Activated CD4-positive, alpha-beta T cell treated with anti-CD3 and anti-CD28 coated beads, Interleukin-10, Interleukin-2, amounts not matched to agents 100 ng/mL and 50 ng/mL, durations not matched to agents 16 hours and 8 hours (primary cell): ENCODE measurements around the gene VWA3B.
"Not testable (repeated sequence)": the region's sequence is repeated elsewhere in the genome, so short reads cannot be mapped to it uniquely, and the experiment has no call there.

Experiments used
- DNase-seq: peaks from one replicate; pipeline ENCODE4 v3.0.0-alpha.2; 2020

The VWA3B gene, protein sequence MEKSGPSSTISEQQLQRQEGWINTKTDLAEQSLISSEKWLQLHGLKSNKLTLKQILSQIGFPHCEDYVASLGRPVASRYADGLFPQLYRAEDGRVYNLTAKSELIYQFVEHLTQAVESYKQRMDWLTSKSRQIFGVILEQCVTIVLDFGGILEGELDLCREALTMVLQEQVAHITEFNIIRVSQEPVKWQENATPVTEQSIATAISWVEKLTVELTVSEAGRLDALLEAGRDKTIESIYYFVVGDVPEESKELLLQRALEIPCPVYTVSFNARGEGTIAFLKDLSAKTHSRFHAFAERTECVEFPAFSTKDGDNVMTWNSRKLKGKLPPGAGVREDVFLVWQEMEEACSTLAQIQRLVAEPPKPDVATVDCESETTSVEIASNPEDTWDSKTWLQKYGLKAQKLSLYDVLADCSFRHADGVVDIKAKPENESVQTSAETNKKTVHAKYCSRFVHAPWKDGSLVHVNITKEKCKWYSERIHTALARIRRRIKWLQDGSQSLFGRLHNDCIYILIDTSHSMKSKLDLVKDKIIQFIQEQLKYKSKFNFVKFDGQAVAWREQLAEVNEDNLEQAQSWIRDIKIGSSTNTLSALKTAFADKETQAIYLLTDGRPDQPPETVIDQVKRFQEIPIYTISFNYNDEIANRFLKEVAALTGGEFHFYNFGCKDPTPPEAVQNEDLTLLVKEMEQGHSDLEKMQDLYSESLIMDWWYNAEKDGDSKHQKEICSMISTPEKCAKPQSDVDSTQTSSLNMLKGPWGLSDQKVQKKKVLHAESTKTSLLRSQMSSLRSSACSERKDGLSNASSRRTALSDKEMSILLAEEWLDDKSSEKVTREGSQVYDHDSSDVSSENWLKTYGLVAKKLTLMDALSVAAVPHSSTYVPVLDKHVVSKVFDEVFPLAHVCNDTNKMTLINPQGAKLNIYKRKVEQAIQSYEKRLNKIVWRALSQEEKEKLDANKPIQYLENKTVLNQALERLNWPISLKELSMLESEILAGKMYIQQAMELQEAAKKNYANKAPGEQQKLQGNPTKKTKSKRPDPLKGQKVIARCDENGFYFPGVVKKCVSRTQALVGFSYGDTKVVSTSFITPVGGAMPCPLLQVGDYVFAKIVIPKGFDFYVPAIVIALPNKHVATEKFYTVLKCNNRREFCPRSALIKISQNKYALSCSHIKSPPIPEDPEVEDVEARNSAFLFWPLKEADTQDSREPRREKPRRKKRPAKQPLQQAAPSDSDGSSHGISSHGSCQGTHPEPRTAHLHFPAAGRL (N-terminal part only)

GRCh38 chr2:98086491-98087446 lies at the start of gene VWA3B:
Gene VWA3B (plus strand): TSS chr2:98087167. CDS start chr2:98093093, 5,926 bp downstream.
- DNase-seq = peak; percentile 61

- no peak for DNase-seq
Measured at GRCh38 chr2:98037206-98037605, 49.8 kb upstream of the VWA3B start.

DNA sequence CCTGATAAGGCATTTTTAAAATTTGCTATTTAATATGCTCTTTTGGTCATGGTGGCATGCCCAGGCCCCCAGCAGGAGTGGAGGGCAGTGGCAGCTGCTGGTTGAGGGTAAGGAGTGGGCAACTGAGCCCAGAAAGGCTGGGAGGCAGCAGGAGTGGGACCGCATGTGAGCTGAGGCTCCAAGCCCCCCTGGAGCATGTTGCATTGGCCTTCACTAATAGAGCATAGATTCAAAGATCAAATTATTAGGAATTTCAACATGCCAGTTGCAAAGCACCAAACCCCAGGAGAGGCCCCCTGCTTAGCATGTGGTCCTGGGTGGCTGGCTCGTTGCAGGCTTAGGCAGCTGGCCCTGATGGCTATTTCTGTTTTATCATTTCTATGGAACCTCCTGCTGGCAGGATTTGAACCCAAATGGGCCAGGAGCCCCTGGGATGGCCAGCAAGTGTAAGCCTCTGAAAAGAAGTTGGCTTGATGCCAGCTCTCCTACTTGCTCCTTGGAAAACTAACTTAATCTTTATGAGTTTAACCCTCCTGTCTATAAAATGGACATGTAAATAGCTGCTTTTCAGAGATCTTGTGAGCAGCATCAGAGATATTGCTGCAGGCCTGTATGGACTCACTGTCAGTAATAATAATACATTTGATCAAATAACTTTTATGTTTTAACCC lies 49.2 kb upstream of the VWA3B start:
- no peak for DNase-seq

- DNase-seq = no peak
Measured at GRCh38 chr2:98039085-98039756, 47.7 kb upstream of the VWA3B start.

DNA sequence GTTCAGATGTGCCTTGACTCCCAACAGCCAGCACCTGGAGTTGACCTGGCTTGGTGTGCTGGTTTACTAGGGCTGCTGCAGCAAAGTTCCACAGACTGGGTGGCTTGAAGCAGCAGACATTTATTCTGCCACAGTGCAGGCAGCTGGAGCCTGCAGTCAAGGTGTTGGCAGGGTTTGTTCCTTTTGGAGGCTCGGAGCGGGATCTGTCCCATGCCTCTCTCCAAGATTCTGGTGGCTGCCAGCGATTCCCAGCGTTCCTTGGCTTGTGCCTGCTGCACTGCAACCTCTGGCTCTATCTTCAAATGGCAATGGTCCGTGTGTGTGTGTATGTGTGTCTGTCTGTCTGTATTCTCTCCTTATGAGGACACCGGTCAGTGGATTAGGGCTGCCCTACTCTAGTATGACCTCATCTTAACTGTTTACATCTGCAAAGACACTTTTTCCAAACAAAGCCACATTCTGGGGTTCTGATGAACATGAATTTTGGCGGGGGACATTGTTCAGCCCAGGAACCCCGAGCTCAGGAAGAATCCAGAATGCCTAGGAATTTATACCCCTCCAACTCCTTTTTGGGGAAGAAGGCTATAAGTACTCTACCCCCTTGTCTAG lies 46.5 kb upstream of the VWA3B start:
- DNase-seq = no peak

DNA sequence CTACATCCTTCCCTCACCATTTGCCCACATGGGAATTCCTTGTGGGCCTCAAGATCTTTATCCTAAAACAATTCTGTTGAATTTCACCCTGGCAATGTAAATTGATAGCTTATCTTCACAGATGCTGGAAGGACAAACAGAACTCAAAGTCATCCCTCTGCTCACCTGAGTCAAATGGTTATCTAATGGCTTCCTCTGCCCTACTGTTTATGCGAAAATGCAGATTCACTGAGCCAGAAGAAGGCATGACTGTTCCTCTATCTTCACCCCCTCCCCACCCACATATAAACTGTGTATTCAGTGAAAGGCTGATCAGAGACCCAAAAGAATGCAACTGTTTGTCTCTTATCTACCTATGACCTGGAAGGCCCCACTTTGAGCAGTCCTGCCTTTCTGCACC lies 43.9 kb upstream of the VWA3B start:
- DNase-seq = no peak

DNA sequence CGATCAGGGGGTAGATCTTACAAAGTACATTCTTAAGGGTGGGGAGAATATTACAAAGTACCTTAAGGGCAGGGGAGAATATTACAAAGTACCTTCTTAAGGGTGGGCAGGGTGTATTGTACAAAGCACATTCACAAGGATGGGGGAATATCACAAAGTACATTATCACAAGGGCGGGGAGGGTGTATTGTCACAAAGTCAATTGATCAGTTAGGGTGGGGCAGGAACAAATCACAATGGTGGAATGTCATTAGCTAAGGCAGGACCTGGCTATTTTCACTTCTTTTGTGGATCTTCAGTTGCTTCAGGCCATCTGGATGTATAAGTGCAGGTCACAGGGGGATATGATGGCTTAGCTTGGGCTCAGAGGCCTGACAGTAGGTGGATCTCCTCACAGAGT lies 42.2 kb upstream of the VWA3B start:
- DNase-seq = not testable (repeated sequence)

- no peak for DNase-seq
Measured at GRCh38 chr2:98050070-98050469, 36.9 kb upstream of the VWA3B start.

- no peak for DNase-seq
Measured at GRCh38 chr2:98058191-98058975, 28.6 kb upstream of the VWA3B start.

- no peak for DNase-seq
Measured at GRCh38 chr2:98060277-98060676, 26.7 kb upstream of the VWA3B start.

DNA sequence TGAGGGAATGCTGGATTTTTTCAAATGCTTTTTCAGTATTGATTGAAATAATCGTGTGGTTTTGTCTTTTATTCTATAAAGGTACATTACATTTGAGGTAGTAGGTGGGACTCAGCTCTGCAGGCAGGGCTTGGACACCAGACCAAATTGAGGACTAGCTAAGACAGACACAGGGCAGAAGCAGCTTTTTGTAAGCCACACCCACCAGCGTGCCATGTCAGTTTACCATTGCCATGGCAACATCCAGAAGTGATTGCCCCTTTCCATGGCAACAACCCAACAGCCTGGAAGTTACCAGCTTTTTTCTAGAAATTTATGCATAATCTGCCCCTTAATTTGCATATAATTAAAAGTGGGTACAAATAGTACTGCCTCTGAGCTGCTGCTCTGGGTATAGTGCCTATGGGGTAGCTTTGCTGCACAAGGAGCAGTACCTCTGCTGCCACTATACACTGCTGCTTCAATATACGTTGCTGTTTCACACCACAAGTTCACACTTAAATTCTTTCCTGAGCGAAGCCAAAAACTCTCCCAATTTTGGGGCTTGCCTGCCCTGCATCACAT lies 23.6 kb upstream of the VWA3B start:
- no peak for DNase-seq

GRCh38 chr2:98065808-98066207 lies 21.2 kb upstream of the VWA3B start:
- no peak for DNase-seq

DNA sequence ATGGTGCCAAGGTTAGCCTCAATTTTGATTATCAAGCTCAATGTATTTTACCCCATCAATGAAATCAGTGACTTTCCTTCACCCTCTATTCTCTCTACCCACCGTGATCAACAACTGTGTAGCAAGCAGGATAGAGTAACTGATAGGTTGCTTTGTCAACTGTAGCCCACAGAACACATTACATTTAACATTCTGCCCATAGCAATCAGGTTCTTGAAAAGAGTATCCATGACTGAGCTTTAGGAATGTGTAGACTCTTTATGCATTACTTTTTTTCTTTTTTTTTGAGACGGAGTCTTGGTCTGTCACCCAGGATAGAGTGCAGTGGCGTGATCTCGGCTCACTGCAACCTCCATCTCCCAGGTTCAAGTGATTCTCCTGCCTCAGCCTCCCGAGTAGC lies 19.8 kb upstream of the VWA3B start:
- DNase-seq = no peak

- no peak for DNase-seq
Measured at GRCh38 chr2:98070081-98070480, 16.9 kb upstream of the VWA3B start.

DNA sequence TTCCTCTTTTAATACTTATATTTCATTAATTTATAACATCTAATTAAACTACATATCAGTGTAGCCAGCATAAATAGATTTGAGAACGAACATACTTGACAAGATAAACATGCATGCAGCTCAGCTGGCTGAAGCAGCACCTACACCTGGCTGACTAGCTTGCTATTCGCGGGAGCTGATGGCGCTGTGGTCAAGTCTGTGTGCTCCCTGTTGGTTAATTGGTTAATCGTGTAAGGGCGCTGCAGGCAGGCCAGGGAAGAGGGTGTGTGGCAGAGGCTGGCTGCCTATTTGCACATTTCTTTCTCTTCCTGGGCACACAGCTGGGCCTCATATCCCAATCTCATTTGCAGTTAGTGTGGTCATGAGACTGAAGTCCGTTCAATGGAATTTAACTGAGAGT lies 14.5 kb upstream of the VWA3B start:
- DNase-seq = no peak

GRCh38 chr2:98078701-98079100 lies 8.3 kb upstream of the VWA3B start:
- no peak for DNase-seq

DNA sequence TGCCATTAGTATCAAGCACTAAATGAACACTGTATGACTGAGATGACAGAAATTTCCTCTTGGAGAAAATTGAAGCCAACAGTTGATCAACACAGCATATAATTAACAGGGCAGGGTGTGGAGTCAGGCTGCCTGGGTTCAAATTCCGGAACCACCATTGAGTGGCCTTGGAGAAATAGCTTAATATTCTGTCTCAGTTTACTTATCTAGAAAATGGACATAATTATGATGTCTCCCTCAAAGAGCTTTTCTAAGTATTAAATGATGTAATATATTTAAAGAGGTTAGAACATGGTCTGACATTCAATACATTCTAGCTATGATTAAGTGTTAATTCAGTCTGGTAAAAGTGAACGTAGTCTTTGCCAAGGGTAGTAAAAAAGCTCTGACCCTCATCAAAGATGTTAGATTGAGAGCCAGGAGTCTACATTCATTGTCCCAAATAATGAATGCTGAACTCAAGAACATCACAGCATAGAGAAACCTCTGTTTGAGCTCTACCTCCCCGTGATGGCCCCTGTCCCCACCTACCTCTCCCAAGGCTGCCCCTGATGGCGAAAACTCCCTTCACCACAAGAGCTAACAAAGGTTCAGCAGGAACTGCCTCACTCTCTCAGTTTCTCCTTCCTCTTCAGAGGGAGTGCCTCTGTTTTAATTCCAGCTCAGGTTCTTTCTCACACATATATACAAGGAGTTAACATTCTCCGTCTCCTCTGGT lies 2.7 kb upstream of the VWA3B start:
- DNase-seq = no peak

DNA sequence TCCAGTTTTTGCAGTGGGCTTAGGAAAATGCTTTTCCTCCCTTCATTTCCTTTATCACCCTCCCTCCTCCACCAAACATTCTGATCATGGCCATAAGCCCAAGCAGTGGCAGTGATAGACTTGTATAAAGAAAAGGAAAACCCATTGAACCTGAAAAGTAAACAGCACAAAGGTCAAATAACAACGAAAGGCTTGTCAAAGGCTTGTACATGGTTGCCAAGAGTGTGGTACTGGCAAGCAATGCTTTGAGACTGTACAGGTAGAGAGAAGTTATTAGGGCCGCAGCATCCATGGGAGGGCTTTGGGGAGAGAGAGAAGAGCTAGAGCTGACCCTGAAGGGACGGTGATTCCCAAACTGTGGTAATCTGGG lies 2.1 kb upstream of the VWA3B start:
- DNase-seq = no peak

DNA sequence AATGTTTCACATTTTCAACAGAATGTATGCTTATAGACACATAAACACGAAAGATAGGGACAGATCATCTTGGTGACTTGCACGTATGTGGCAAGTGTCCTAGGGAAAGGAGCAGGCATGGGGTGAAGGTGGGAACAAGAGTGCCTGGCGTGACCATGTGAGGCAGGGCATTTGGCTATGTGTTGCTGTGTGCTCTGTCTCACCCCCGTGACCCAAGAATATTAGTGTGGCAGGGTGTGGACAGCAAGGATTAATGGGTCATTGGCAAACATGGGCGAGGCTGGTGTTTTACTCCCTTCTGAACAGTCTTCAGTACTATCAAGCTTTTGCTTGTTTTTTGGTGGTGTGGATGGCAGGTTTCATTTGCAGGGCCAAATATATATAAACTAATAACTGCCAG lies 1.3 kb upstream of the VWA3B start:
- DNase-seq = no peak
